NCI-H146 treated with DMSO at 0.1 percent for 48 hours (cell line): ENCODE data around the gene ELMOD3.
"Not testable (repeated sequence)": the region's sequence is repeated elsewhere in the genome, so short reads cannot be mapped to it uniquely, and the experiment has no call there.

ENCODE experiments used
- DNase-seq: peaks from one replicate; lab custom pipeline; 2025; ENCODE audit not compliant: unreplicated experiment; lab: John Stamatoyannopoulos, UW

The ELMOD3 gene

GRCh38 chr2:85371045-85371444, 16.5 kb downstream of the ELMOD3 start:
- no peak for DNase-seq

GRCh38 chr2:85376291-85377065, 21.9 kb downstream of the ELMOD3 start:
- no peak for DNase-seq

- DNase-seq, result no peak
These were observed 22.5 kb downstream of the ELMOD3 start for GRCh38 chr2:85377083-85377482.

GRCh38 chr2:85378257-85378656, 23.7 kb downstream of the ELMOD3 start:
- DNase-seq, result no peak

GRCh38 chr2:85380048-85380447, 25.5 kb downstream of the ELMOD3 start:
- no peak for DNase-seq

- DNase-seq, result not testable (repeated sequence)
These were observed 28.6 kb downstream of the ELMOD3 start for GRCh38 chr2:85383151-85383550.

GRCh38 chr2:85383850-85384249, 29.3 kb downstream of the ELMOD3 start:
- DNase-seq, result no peak

GRCh38 chr2:85385746-85386145, 31.2 kb downstream of the ELMOD3 start:
- no peak for DNase-seq

GRCh38 chr2:85387754-85388153, 33.2 kb downstream of the ELMOD3 start:
- no peak for DNase-seq

- no peak for DNase-seq
These were observed 34.4 kb downstream of the ELMOD3 start for GRCh38 chr2:85388878-85389538.

- DNase-seq, result no peak
These were observed 36.5 kb downstream of the ELMOD3 start for GRCh38 chr2:85390941-85391669.

- DNase-seq, result no peak
These were observed 39.3 kb downstream of the ELMOD3 start for GRCh38 chr2:85393836-85394235.

- DNase-seq, result no peak
These were observed 39.7 kb downstream of the ELMOD3 start for GRCh38 chr2:85394261-85394681.

GRCh38 chr2:85394976-85395375, 40.4 kb downstream of the ELMOD3 start:
- DNase-seq, result no peak

GRCh38 chr2:85395912-85396475, 41.4 kb downstream of the ELMOD3 start:
- no peak for DNase-seq

- no peak for DNase-seq
These were observed 42.2 kb downstream of the ELMOD3 start for GRCh38 chr2:85396531-85397470.

GRCh38 chr2:85397925-85398331, 43.4 kb downstream of the ELMOD3 start:
- DNase-seq, result no peak

- DNase-seq, result no peak
These were observed 44.0 kb downstream of the ELMOD3 start for GRCh38 chr2:85398426-85399182.

- no peak for DNase-seq
These were observed 44.5 kb downstream of the ELMOD3 start for GRCh38 chr2:85399183-85399455.

- no peak for DNase-seq
These were observed 45.5 kb downstream of the ELMOD3 start for GRCh38 chr2:85400023-85400422.
